Fibroblast of villous mesenchyme (primary cell): ENCODE data around the gene ST6GALNAC3. TPM values are rescaled to one million over a fixed set of nuclear protein-coding genes. Genes with fewer than 3 reads are reported as not detected.

ENCODE experiments used
- DNase-seq: peaks from one replicate; pipeline ENCODE4 v3.0.0-alpha.2; 2010; ENCODE audit warnings: low read depth
- H3K4me3 ChIP-seq: 2 replicates; pipeline ENCODE4 v1.5.1; 2011; ENCODE audit warnings: low read depth, mild to moderate bottlenecking, low read length
- total RNA-seq: library from RNA; depleted of rRNA; stranded (reverse); fragments of >200 nt; gene quantifications from 2 replicates; pipeline ENCODE4 v1.2.3, GENCODE V29; 2012
- TF ChIP-seq, protein P1 (sequence below): IDR thresholded peaks from 2 replicates; pipeline ENCODE4 v1.5.1; 2012; ENCODE audit warnings: low read depth, mild to moderate bottlenecking, low read length; ENCODE audit not compliant: insufficient read depth

ST6GALNAC3 gene
- 1.3 TPM in 2 replicates for total RNA-seq

DNA sequence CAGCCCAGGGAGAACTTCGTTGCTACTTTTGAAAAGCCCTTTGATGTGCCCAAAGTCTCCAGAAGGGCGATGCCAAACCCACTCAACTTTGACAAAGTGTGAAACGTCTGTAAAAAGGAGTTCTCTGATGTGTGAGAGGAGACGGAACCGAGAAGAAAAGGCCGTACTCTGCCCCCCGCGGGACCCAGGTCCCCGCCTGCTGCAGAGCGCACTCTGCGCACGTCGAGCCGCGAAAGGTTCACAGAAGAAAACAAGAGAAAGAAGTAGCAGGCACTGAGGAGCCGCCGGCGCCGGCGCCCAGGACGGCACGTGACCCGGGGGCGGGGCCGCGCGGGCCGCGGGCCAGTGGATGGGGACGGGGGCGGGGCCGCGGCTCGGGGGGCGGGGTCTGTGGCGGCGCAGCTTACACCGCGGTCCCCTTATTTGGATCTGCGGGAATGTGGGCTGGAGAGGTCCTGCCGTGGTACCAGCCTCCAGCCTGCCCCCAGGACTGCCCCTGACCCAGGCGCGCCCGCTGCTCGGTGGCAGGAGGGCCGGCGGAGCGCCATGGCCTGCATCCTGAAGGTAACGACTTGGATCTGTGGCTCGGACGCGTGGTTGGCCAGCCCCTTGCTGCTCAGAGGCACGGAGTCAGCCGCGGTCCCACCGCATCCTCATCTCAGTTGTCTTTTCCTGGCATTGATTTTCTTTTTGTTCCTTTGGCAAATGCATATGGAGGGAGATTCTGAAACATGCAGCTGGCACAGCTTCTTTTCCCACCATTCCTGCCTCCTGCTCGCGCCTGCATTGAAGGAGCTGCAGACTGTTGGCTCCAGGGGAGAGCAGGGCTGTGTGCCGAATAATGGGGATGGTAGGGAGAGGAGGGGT, at the start of gene ST6GALNAC3:
TSS of gene ST6GALNAC3 (plus strand) at position 426 of the 867 bp plus-strand sequence.
- peak within 1 kb of the TSS; percentile 64 for H3K4me3 ChIP-seq
- peak; percentile 53 for DNase-seq
- TF ChIP-seq, protein P1, sequence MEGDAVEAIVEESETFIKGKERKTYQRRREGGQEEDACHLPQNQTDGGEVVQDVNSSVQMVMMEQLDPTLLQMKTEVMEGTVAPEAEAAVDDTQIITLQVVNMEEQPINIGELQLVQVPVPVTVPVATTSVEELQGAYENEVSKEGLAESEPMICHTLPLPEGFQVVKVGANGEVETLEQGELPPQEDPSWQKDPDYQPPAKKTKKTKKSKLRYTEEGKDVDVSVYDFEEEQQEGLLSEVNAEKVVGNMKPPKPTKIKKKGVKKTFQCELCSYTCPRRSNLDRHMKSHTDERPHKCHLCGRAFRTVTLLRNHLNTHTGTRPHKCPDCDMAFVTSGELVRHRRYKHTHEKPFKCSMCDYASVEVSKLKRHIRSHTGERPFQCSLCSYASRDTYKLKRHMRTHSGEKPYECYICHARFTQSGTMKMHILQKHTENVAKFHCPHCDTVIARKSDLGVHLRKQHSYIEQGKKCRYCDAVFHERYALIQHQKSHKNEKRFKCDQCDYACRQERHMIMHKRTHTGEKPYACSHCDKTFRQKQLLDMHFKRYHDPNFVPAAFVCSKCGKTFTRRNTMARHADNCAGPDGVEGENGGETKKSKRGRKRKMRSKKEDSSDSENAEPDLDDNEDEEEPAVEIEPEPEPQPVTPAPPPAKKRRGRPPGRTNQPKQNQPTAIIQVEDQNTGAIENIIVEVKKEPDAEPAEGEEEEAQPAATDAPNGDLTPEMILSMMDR, result no peak

DNA sequence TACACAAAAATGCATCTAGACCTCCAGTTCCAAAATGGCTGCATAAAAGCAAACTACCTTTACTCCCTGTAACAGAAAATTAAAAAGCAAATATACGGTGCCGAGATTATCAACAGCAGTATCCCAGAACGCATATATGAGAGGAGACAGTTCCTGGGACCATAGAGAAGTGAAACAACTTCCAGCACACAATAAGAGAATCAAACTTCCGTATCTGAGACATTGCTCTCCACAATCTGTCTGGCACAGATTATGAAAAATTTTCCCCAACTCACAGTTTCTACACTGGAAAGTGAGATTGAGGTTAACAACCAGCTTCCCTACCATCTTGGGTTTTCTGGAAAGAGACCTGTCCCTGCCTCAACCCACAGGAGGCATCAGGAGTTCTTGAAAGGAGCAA, 47.2 kb upstream of the ST6GALNAC3 start:
- H3K4me3 ChIP-seq, result no peak overlapping the region
- no peak for DNase-seq
- TF ChIP-seq, protein P1, result no peak

DNA sequence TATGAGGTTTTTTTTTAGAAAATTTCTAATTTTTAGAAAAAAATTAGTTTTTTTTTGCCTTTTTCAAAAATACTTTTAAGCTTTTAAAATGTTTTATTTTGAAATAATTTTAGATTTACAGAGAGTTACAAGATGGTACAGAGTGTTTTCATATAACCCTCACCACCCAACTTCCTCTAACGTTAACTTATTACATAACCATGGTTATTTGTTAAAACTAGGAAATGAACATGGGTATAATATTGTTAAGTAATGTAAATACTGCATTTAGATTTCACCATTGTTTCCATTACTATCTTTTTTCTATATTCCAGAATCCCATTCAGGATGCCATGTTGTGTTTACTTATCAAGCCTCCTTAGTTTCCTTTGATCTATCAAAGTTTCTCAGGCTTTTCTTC, 45.2 kb upstream of the ST6GALNAC3 start:
- TF ChIP-seq, protein P1, result no peak
- no peak for DNase-seq
- no peak overlapping the region for H3K4me3 ChIP-seq

DNA sequence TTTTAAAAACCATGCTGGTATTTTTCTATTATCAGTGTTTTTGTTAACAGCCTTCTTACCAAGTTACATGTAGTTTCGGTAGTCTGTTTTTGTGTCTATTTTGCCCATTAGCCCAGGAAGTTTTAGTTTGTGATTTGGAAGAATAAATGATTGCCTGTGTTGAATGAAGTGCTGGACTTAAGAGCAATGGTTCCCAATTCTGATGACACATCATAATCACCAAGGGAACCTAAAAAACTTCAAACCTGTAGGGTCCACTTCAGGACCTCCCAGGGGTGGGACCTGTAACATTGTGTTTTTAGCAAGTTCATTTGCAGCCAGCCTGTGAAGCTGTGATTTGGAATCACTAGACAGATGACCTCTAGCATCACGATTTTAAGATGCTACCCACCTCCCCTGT, 43.0 kb upstream of the ST6GALNAC3 start:
- TF ChIP-seq, protein P1, result no peak
- no peak overlapping the region for H3K4me3 ChIP-seq
- no peak for DNase-seq

DNA sequence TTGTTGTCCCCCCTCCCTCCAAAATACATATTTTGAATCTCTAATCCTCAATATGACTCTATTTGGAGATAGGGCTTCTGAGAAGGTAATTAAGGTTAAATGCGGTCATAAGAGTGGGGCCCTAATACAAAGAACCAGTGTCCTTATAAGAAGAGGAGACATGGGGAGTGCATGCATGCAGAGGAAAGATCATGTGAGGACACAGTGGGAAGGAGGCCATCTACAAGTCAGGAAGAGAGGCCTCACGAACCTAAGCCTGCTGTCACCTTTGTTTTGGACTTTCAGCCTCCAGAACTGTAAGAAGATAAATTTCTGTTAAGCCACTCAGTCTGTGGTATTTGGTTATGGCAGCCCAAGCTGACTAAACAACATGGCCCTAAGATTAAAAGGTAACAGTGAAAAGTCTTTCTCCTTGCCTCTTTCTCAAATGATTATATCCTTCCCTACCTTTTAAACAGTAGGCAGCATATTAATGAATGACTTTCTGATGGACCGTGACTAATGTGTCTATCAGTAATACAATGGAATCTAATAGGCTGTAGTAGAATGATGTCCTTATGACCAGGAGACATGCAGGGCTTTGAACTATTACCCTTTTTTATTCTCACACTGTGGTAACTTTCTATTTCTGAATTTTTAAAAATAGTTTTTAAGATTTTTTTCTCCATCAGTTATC, 40.6 kb upstream of the ST6GALNAC3 start:
- no peak for DNase-seq
- TF ChIP-seq, protein P1, result no peak
- no peak overlapping the region for H3K4me3 ChIP-seq

DNA sequence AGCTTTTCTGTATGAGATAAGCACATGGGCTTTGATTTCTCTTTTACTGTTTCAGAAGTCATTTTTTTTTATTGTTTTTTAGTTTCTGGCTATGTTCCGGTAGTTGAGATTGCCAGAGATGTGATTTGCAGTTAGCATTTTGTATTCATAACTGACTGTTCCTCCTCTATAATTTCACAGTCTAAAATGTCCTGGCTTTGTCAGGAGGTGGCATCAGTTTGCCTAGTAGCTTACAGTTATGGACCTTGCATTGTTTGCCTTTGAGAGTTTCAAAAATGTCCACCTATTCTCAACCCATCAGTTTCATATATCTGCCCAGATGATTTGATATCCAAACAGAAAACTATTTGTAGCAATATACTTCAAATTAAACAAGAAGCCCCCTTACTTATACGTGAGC, 39.5 kb upstream of the ST6GALNAC3 start:
- DNase-seq, result no peak
- H3K4me3 ChIP-seq, result no peak overlapping the region
- TF ChIP-seq, protein P1, result peak; percentile 22
